A673 (cell line): ENCODE results near the gene FKBP1A.

Experiments used
- CTCF ChIP-seq: fragments of 300-800, 200-600 bp; sonication (generic); conservative IDR thresholded peaks from 2 replicates; pipeline ENCODE4 v1.5.1; 2017; ENCODE audit warnings: low read depth, mild to moderate bottlenecking, antibody characterized with exemption, low read length, moderate library complexity, mixed read lengths
- EZH2 ChIP-seq: fragments of 200-600 bp; sonication (generic); IDR thresholded peaks from 2 replicates; pipeline ENCODE4 v1.6.1; 2017; ENCODE audit warnings: borderline replicate concordance, low read depth, mild to moderate bottlenecking, mixed read lengths, antibody characterized with exemption, low read length; ENCODE audit not compliant: poor library complexity, severe bottlenecking

- TF ChIP-seq CTCF (no peak), EZH2 (no peak)
Measured at GRCh38 chr20:1388741-1389483, 3.9 kb downstream of the FKBP1A start.
